Memory B cell (primary cell): ENCODE results near the gene RALGPS2.

Source experiments
- ATAC-seq: fragments of 150-1000 bp; cut with Tn5 transposase; 2 replicates; pipeline ENCODE4 v1.10.0; 2021; ENCODE audit warnings: low read depth, mild to moderate bottlenecking, moderate library complexity
- DNase-seq, 2 donors: peaks; one replicate each; pipeline ENCODE4 v3.0.0; 2022; ENCODE audit warnings: low spot score in 2 of 2
- H3K27ac Mint-ChIP-seq: one replicate; pipeline ENCODE4 v1.8.0; 2022; ENCODE audit warnings: mild to moderate bottlenecking, moderate library complexity, mixed read lengths
- H3K27me3 Mint-ChIP-seq: one replicate; pipeline ENCODE4 v1.8.0; 2022; ENCODE audit warnings: mixed read lengths
- H3K36me3 Mint-ChIP-seq: one replicate; pipeline ENCODE4 v1.8.0; 2022; ENCODE audit warnings: mild to moderate bottlenecking, mixed read lengths
- H3K4me1 Mint-ChIP-seq: one replicate; pipeline ENCODE4 v1.8.0; 2022; ENCODE audit warnings: mixed read lengths
- H3K4me3 Mint-ChIP-seq: one replicate; pipeline ENCODE4 v1.8.0; 2022; ENCODE audit warnings: mild to moderate bottlenecking, moderate library complexity, mixed read lengths
- H3K9me3 Mint-ChIP-seq: one replicate; pipeline ENCODE4 v1.8.0; 2022; ENCODE audit warnings: mixed read lengths

Gene RALGPS2

DNA sequence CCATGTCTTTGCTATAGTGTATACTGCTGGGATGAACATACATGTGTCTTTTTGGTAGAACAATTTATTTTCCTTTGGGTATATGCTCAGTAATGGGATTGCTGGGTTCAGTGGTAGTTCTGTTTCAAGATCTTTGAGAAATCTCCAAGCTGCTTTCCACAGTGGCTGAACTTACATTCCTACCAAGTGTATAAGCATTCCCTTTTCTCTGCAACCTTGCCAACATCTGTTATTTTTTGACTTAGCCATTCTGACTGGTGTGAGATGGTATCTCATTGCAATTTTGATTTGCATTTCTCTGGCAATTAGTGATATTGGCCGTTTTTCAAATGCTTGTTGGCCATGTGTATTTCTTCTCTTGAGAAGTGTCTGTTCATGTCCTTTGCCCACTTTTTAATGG, 183.3 kb downstream of the RALGPS2 start:
- ATAC-seq = no peak
- Mint-ChIP-seq H3K36me3 (peaks cover 71% of the 10 kb centered on the region), H3K4me3 (no peak overlapping the region), H3K9me3 (peaks cover 8% of the 10 kb centered on the region), H3K4me1 (peaks cover 49% of the 10 kb centered on the region), H3K27ac (no peak overlapping the region), H3K27me3 (no peaks in the 10 kb centered on the region)
- DNase-seq = no peak

DNA sequence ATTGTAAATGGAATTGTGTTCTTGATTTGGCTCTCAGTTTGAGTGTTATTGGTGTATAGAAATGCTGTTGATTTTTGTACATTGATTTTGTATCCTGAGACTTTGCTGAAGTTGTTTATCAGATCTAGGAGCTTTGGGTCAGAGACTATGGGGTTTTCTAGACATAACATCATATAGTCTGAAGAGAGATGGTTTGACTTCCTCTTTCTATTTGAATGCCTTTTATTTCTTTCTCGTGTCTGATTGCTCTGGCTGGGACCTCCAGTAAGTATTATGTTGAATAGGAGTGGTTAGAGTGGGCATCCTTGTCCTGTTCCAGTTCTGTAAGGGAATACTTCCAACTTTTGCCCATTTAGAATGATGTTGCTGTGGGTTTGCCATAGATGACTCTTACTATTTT, 185.0 kb downstream of the RALGPS2 start:
- peak; percentile 68 for ATAC-seq
- Mint-ChIP-seq H3K4me1 (peaks cover 46% of the 10 kb centered on the region), H3K36me3 (peaks cover 62% of the 10 kb centered on the region), H3K9me3 (peaks cover 8% of the 10 kb centered on the region), H3K27me3 (no peaks in the 10 kb centered on the region), H3K4me3 (no peak overlapping the region), H3K27ac (peak overlapping the region; percentile 87)
- DNase-seq = no peak

DNA sequence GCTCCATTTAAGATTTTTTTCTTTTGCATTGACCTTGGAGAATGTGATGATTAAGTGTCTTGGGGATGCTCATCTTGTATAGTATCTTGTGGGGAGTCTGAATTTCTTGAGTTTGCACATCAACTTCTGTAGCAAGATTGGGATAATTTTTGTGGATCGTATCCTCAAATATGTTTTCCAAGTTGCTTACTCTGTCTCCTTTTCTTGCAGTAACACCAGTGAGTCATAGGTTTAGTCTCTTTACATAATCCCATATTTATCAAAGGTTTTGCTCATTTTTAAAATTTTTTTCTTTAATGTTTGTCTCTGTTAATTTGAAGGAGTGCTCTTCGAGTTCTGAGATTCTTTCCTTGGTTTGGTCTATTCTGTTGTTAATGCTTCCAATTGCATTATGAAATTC, 187.6 kb downstream of the RALGPS2 start:
- Mint-ChIP-seq H3K4me3 (no peak overlapping the region), H3K4me1 (peaks cover 45% of the 10 kb centered on the region), H3K9me3 (peaks cover 5% of the 10 kb centered on the region), H3K27me3 (no peaks in the 10 kb centered on the region), H3K36me3 (peaks cover 65% of the 10 kb centered on the region), H3K27ac (peak overlapping the region; percentile 72)
- DNase-seq (no peak), ATAC-seq (no peak)

DNA sequence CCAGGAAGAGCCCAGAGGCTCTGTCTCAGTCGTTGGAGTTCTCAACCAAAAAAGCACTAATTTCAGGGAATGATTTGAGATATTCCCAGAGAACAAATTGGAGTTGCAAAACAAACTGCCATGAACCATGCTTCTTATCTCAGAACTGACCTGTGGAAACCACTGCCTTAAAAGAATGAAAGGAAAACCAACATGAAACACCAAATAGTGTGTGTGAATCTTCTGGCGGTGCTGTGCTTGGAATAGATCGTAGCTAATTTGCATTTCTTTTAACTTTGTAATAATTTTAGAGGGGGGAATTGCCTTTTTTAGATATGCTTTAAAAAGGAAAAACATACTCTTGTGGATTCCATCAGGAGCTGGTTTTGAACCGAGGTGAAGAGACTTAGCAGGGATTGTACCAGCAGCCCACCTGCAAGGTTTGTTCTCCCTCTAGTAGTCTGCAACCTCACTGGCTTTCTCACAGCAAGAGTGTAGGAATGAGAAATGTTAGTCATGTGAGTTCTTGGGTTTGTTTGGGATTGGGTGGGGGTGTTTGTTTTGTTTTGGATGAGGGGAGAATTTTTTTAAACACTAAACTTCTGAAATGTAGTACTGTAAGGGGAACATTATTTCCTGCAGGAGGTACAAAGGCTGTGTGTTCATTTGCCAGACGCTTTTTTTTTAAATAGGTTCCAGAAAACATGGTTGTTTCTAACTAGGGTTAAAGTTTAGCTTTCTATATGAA, 191.6 kb downstream of the RALGPS2 start:
- Mint-ChIP-seq H3K4me1 (peaks cover 28% of the 10 kb centered on the region), H3K9me3 (no peaks in the 10 kb centered on the region), H3K4me3 (no peak overlapping the region), H3K36me3 (peaks cover 42% of the 10 kb centered on the region), H3K27ac (peak overlapping the region; percentile 78), H3K27me3 (no peaks in the 10 kb centered on the region)
- no peak for ATAC-seq
- DNase-seq = no peak

DNA sequence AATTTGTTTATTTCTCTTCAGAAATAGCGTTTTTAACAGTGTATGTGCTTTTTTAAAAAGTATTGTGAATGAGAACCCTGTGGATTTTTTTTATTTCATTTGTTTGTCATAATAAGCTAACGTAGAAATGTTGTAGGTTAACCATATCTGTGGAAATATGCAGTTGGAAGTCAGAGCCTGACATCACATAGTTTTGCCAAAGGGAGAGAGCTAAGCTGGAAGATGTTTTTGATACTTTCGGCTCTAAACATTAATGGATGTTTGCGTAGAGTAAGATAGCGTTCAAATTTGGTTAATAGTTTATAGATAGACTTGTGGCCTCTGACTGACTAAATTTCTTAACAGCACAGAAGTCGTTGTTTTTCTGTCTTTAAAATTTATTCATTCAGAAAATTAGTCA, 193.3 kb downstream of the RALGPS2 start:
- Mint-ChIP-seq H3K27me3 (no peaks in the 10 kb centered on the region), H3K4me1 (peaks cover 19% of the 10 kb centered on the region), H3K27ac (no peak overlapping the region), H3K9me3 (peaks cover under 1% of the 10 kb centered on the region), H3K4me3 (peak overlapping the region; percentile 29), H3K36me3 (peaks cover 40% of the 10 kb centered on the region)
- ATAC-seq (no peak), DNase-seq (no peak)

DNA sequence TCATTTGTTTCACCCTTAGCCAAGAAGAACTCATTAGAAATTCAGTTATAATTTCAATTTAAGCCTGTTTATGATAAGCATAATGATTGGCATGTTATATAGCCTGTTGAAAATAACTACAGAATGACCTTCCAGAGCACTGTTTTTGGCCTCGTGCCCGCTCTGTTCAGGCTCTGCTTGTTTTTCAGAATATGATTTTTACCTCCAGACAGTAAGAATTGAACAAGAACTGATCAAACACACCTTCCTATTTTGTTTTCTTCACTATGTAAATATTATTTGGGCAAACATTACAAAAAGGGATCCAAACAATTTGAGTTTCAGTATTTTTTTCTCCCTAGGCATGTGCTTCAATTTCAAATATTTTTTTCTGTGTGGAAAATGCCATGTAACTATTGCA, 193.9 kb downstream of the RALGPS2 start:
- Mint-ChIP-seq H3K9me3 (peaks cover 1% of the 10 kb centered on the region), H3K36me3 (peaks cover 37% of the 10 kb centered on the region), H3K4me3 (no peak overlapping the region), H3K27ac (no peak overlapping the region), H3K4me1 (peaks cover 21% of the 10 kb centered on the region), H3K27me3 (no peaks in the 10 kb centered on the region)
- no peak for DNase-seq
- no peak for ATAC-seq

DNA sequence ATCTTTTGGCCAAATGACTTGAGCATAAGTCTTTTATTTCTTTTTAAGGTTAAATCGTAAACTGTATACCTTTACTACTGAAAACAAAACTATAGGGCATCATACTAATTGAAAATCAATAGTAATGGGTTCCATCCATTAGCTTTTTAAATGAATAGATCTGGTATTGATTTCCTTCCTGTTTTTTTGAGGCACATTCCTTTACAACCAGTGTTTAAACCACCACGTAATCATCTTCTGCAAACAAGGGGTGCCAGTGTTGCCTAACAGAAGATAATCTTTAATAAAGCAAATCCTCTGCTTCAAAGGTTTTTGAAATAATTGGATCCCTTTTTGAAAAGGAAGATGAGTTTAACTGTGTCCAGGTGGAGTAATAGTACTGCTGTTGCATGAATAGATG, 194.5 kb downstream of the RALGPS2 start:
- no peak for ATAC-seq
- Mint-ChIP-seq H3K4me1 (peaks cover 21% of the 10 kb centered on the region), H3K36me3 (peaks cover 35% of the 10 kb centered on the region), H3K27ac (no peak overlapping the region), H3K9me3 (peaks cover 1% of the 10 kb centered on the region), H3K27me3 (no peaks in the 10 kb centered on the region), H3K4me3 (no peak overlapping the region)
- DNase-seq = no peak

DNA sequence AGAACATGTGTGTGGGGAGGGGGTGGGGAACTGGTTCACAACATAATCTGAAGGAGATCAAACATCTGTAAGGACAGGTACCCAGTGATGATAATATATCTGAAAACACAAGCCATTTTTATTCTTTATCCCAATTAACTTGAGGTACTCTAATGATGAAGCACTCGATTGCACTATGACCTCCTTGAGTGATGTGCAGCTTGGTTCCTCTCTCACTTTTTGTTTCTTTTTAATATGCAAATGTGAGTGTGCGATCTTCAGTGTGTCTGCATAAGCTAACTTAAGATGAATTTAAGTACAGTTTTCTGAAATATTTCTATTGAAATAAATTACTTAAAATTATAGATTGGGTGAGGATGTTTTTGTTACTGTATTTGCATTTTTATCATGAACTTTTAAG, 196.5 kb downstream of the RALGPS2 start:
- DNase-seq (no peak), ATAC-seq (peak; percentile 77)
- Mint-ChIP-seq H3K27me3 (no peaks in the 10 kb centered on the region), H3K9me3 (peaks cover 1% of the 10 kb centered on the region), H3K4me1 (peaks cover 32% of the 10 kb centered on the region), H3K27ac (peak overlapping the region; percentile 65), H3K36me3 (peaks cover 27% of the 10 kb centered on the region), H3K4me3 (no peak overlapping the region)

DNA sequence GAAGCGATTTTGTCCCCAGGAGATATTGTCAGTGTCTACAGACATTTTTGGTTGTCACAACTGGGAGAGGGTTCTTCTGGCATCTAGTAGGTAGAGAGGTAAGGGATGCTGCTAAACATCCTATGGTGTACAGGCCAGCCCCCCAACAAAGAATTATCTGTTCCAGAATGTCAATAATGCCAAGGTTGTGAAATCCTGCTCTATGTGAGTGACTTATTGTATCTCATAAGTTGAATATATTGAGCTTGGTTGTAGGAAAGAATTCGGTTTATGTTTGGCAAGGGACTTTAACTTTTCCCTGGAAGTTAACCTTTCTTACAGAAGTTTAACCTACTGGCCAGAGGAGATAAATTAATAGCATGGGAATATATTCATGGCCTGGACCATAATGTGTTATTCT, 198.5 kb downstream of the RALGPS2 start:
- Mint-ChIP-seq H3K4me3 (no peak overlapping the region), H3K27ac (peak overlapping the region; percentile 67), H3K36me3 (peaks cover 19% of the 10 kb centered on the region), H3K4me1 (peaks cover 38% of the 10 kb centered on the region), H3K9me3 (peaks cover 1% of the 10 kb centered on the region), H3K27me3 (no peaks in the 10 kb centered on the region)
- DNase-seq = no peak
- no peak for ATAC-seq

DNA sequence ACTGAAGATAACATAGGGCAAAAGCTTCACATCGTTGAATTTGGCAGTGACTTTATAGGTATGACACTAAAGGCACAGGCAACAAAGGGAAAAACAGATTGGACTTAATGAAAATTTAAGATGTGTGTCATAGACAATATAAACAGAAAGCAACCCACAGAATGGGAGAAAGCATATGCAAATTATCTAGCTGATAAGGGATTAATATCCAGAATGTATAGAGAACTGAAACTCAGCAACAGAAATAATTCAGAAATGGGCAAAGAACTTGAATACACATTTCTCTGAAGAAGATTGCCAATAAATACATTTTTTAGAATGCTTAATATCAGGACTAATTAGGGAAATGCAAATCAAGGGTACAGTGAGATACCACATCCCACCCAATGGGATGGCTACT, 201.0 kb downstream of the RALGPS2 start:
- DNase-seq (no peak), ATAC-seq (peak; percentile 65)
- peak overlapping the region; percentile 67 for H3K27ac Mint-ChIP-seq
- peaks cover 15% of the 10 kb centered on the region for H3K36me3 Mint-ChIP-seq
- H3K9me3 Mint-ChIP-seq = peaks cover 1% of the 10 kb centered on the region
- peaks cover 42% of the 10 kb centered on the region for H3K4me1 Mint-ChIP-seq
- H3K4me3 Mint-ChIP-seq = no peak overlapping the region
- H3K27me3 Mint-ChIP-seq = no peaks in the 10 kb centered on the region

DNA sequence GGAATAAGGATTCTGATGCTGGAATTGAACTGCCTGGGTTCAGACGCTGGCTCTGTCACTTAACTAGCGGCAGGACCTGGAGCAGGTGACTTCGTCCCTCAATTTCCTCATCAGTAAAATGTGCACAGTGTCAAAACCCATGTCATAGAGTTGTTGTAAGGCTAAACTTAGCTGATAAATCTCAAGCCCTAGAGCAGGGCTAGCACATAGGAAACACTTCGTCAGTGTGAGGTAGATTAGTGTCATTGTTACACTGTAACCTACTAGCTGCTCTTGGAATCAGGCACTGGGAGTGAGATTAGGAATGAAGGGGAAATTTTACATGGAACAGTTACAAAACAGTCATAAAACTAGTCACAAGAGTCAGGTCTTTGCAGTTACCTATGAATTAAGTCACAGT, 202.0 kb downstream of the RALGPS2 start:
- Mint-ChIP-seq H3K4me3 (no peak overlapping the region), H3K9me3 (peaks cover 1% of the 10 kb centered on the region), H3K27ac (peak overlapping the region; percentile 67), H3K4me1 (peaks cover 44% of the 10 kb centered on the region), H3K36me3 (peaks cover 12% of the 10 kb centered on the region), H3K27me3 (no peaks in the 10 kb centered on the region)
- ATAC-seq (no peak), DNase-seq (no peak)

DNA sequence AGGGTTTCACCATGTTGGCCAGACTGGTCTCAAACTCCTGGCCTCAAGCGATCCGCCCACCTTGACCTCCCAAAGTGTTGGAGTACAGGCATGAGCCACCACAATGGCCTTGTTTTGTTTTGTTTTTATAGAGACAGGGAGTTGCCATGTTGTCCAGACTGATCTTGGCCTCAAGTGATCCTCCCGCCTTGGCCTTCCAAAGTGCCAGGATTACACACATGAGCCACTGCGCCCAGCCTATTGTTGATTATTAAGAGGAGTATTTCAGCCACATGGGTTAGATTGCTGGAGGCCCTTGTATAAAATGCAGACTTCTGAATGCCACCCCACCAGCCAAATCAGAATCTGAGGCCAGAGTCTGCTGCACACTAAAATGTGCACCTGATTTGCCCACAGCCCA, 203.0 kb downstream of the RALGPS2 start:
- ATAC-seq = no peak
- no peaks in the 10 kb centered on the region for H3K27me3 Mint-ChIP-seq
- no peak overlapping the region for H3K4me3 Mint-ChIP-seq
- H3K27ac Mint-ChIP-seq = peak overlapping the region; percentile 73
- DNase-seq = no peak
- H3K4me1 Mint-ChIP-seq = peaks cover 50% of the 10 kb centered on the region
- H3K36me3 Mint-ChIP-seq = peaks cover 2% of the 10 kb centered on the region
- H3K9me3 Mint-ChIP-seq = peaks cover 1% of the 10 kb centered on the region

DNA sequence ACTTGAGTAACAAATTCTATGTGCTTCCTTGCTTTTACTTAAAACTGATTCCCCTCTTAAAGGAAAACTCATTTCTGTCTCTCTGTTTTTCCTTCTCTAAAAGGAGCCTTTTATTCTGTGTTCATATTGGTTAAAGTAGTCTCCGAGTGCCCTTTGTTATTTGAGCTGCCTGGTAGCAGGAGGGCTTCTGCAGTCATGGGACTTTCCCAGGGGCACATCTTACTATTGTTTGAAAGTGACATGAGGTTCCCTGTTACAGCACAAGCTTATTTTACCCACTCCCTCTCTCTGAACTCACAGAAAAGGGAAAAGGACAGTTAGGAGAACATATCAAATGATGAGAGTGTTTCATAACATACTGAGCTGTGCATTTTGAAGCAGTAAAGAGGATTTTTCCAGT, 203.9 kb downstream of the RALGPS2 start:
- H3K4me3 Mint-ChIP-seq = no peak overlapping the region
- no peak for DNase-seq
- peaks cover 53% of the 10 kb centered on the region for H3K4me1 Mint-ChIP-seq
- peak; percentile 56 for ATAC-seq
- peak overlapping the region; percentile 74 for H3K27ac Mint-ChIP-seq
- H3K9me3 Mint-ChIP-seq = no peaks in the 10 kb centered on the region
- peaks cover 2% of the 10 kb centered on the region for H3K36me3 Mint-ChIP-seq
- H3K27me3 Mint-ChIP-seq = no peaks in the 10 kb centered on the region

DNA sequence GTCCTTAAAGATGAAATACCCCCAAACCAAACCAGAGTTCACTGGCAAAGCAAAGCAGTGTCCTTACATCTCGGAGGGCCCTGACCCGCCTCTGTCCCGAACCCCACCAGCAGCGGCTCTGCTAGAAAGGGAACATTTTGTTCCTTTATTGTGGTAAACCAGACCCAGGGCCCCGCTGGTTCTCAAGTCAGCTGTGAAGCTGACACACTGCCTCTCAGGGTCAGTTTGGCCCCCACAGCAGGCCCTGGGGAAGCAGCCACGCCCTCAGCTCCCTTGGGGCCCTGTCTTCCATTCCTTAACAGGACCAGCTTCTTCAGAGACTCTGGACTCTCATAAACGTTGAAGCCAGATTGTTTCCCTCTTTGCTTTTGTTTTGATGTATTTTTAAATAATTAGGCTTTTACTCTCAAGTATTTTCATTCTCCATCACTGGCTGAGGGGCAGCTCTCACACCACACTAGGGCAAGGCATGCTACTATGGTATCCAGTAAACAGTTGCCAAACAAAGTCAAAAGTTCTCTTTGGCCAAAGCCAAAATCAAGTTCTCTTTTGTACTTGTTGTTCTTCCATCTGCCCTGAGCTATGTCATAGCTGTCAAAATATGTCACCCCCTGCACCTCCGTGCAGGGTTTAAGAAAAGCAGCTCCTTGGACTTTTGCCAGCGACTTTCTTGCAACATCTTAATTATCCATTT, 207.0 kb downstream of the RALGPS2 start:
- Mint-ChIP-seq H3K36me3 (no peaks in the 10 kb centered on the region), H3K27me3 (no peaks in the 10 kb centered on the region), H3K4me3 (no peak overlapping the region), H3K4me1 (peaks cover 46% of the 10 kb centered on the region), H3K9me3 (no peaks in the 10 kb centered on the region), H3K27ac (peak overlapping the region; percentile 39)
- ATAC-seq = peak; percentile 40
- no peak for DNase-seq

DNA sequence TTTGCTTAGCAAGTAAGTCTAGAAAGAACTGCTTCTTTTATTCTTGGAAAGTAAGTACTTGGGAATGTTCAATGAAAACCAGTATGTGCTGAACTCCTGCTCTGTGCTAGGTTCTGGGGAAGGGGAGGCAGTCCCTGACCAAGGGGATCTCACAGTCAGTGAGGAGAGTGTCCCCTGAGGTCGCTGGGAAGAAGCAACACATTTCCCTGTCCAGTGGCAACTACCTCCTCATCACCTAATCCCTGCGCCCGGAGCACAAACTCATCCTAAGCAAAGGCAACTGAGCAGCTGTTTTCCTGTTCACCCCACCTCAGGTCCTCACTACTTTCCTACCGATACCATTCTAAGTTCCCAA, 207.5 kb downstream of the RALGPS2 start:
- H3K4me3 Mint-ChIP-seq = no peak overlapping the region
- H3K27ac Mint-ChIP-seq = peak overlapping the region; percentile 39
- DNase-seq = no peak
- H3K4me1 Mint-ChIP-seq = peaks cover 43% of the 10 kb centered on the region
- no peaks in the 10 kb centered on the region for H3K36me3 Mint-ChIP-seq
- H3K9me3 Mint-ChIP-seq = no peaks in the 10 kb centered on the region
- H3K27me3 Mint-ChIP-seq = no peaks in the 10 kb centered on the region
- no peak for ATAC-seq
